Ramos (cell line): Measurements from ENCODE around the gene PRIMA1.

Source experiments
- in situ Hi-C: fragments of 300-500 bp; cut with MboI; formaldehyde crosslinking; loops from one replicate; pipeline ENCODE4 v1.14.3; 2022; ENCODE audit warnings: low sequenced_read_pairs; ENCODE audit not compliant: unreplicated experiment

Gene PRIMA1

DNA sequence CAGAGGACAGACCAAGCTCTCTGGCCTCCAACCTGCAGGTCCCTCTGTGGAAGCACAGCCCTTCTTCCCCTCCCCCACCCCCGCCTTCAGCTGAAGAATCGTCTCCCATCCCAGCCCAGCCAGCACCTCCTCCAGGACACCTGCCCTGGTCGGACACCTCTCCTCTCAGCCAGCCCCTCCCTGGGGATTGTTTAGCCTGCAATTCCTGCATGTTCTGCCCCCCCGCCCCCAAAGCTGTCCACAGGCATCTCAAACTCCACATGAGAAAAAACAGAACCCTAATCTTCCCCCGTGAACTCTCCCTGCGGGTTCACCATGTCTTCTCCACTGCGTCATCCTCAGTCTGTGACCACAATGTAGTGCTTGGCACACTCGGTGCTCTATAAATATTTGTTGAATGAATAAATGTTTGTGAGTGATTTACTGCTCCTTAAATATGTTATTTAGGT is 24.1 kb downstream of the PRIMA1 start:
- in situ Hi-C loops: no loop called here

DNA sequence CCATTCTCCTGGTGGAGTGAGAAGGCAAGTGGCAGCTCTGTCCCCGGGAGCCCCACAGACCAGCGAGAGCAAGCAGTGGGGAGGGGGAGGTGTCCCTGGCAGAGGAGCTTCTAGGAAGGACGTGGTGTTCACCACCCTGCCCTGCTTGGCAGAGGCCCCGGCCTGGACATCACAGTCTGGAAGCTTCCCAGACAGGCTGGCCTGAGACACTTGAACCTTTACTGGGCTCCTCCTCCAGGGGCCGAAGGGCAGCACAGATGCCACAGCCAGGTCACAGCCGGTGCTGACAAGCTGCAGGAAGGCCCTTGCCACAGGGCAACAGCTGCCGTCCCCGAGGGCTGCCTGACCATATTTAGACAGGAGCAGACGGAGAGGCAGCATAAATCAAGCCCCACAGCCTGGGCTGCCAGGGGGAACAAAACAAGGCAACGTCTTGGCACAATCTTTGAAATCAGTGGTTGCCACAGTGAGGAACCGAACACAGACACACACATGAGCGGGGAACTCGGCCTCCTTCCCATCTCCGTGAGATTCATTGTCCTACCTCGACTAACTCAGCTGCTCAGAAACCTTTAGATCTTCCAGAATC is 28.5 kb downstream of the PRIMA1 start:
- in situ Hi-C loops: no loop called here

DNA sequence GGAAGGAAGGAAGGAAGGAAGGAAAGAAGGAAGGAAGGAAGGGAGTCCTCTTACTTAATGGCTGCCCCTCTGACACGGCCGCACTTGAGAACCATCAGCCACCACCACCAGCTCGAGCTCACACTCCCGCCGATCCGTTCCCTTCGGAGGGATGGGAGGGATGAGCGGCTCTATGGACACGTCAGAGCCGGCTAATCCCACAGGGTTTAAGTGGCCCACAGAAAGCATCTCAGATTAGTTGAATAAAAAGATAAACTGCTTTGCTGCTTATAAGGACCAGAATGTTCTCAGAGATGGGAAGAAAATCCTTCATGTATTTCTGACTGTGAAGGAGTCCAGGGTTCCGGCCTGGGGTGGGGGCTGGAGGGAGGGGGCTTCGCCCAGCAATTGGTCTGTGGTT is 31.1 kb downstream of the PRIMA1 start:
- in situ Hi-C loops: no loop called here

DNA sequence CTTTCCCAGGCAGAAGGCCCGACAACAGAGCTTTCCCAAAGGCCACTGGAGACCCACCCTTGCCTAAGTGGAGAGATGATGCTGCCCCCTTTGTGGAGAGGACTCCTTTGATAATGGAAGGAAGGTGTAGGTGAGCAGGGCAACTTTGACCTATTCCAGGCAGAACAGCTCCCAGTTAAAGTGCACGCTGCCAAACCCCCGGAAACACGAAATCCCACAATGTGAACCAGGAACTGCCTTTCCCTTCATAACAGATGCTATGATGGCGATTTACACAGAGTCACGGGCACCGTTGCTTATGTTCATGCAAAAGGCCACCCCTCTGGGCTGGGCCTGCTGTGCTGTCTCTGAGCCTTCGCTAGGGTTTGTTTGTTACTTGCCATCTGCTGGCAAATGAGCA is 34.6 kb downstream of the PRIMA1 start:
- in situ Hi-C loops: no loop called here

DNA sequence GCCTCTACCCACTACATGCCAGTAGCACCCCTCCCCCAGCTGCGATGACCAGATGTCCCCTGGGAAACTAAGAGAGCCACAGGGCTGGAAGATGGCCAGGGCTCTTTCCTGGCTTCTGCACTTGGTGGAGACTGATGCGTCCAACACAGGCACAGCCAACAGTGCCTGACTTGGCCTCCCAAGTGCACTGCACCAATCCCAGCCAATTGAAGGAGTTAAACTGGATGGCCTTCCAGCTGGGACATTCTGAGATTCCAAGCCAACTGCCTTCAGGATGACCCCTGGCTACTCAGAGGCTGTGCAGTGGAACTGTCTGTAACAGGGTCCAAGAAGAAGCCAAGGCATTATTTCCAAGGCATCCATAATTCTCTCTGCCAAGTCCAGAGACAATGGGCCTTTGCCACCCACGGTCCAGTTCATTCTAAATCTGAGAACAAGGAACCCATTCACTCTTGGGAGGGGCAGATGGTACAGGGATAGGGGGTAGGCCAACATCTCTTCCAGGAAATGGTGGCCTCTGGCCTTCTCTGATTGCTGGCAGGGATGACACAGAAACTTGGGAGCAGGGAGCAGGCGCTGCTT is 35.2 kb downstream of the PRIMA1 start:
- in situ Hi-C loops: no loop called here

DNA sequence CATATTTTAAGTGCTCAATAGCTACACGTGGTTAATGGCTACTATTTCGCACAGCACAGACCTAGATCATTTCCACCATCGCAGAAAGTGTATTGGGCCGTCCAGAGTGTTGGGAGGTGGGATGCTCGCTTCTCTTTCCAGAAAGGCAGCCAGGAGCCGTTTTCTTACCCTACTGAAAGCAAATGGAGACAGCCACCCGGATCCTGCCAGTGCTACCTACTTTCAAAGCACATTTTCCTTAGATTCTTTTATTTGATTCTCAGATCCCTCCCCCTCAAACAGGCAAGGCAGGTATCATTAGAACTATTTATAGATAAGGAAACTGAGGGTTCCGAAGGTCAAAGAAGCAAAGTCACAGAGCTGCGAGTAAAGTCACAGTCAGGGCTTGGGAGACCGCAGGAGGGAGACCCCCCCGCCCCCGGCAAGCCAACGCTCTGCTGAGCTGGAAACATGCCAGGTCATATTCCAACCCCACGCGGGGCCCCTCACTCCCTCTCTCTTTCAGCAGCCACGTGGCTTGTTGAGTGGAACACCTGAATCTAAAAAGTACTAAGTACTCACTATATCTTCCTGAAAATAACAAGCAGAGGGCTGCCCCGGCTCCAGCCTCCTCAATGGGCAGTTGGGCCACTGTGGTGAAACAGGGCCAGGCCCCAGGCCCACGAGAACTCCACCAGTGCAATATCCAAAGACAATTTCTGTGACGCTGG is 36.2 kb downstream of the PRIMA1 start:
- in situ Hi-C loops: no loop called here

DNA sequence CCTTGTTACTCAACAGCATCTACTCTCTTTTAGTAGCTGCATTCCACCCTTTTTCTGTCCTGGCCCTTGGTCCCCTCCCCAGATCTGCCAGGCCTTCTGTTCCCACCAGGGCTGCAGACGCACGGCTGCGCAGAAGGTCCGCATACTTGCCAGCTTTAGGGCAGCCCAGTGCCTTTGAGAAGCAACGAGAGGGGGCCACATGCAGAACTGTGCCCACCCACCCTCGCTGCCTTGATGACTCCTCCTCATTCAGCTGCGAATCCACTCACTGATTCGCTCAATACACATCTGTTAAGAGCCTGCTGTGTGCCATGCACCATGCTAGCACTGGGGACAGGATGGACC is 39.2 kb downstream of the PRIMA1 start:
- in situ Hi-C loops: no loop called here

DNA sequence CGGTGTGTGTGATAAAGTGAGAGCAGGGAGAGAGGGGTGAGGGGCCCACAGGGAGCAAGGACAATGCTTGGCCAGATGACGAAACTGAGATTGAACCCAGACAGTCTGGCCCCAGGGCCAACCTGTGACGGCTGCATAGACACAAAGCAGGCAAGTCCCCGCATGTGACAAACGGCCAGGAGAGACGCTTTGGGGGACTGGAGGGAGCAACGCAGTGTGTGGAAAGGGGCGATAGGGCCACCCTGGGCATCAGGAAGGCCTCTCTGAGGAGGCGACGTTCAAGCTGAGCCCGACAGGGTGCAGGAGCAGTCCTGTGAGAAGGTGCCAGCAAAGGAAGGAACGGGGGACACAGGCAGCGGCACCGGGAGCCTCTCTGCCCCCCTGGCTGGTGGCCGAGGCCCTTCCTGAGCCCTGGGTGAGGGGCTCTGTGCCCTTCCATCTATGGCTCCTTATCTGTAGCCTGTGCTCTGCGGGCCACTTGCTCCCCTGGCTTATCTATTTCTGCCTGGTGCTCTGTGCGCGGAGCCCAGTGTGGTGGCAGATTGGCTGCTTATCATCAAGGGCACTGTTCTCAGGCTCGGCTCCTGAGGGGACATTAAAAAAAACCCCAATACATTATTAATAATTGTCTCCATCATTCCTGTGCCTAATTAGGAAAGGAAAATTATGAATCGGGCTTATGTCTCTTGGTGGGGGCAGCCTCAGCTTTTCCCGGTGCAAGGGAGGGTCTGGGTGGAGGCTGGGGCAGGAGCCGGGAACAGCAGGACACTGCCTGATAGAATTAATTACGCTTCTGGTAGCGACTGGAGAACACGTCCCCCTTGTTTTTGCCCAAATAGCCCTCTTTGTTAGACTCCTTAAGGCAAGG is 39.8 kb downstream of the PRIMA1 start:
- in situ Hi-C loops: no loop called here

DNA sequence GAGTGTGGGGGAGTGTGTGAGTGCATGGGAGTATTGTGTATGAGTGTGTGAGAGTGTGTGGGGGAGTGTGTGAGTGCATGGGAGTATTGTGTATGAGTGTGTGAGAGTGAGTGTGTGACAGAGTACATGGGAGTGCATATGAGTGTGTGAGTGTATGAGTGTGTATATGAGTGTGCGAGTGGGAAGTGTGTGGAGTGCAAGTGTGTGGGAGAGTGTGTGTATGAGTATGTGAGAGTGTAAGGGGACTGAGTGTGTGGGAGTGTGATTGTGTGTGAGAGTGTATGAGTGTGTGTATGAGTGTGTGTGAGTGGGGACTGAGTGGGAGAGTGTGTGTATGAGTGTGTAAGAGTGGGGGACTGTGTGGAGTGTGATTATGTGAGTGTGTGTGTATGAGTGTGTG is 40.7 kb downstream of the PRIMA1 start:
- in situ Hi-C loops: no loop called here

DNA sequence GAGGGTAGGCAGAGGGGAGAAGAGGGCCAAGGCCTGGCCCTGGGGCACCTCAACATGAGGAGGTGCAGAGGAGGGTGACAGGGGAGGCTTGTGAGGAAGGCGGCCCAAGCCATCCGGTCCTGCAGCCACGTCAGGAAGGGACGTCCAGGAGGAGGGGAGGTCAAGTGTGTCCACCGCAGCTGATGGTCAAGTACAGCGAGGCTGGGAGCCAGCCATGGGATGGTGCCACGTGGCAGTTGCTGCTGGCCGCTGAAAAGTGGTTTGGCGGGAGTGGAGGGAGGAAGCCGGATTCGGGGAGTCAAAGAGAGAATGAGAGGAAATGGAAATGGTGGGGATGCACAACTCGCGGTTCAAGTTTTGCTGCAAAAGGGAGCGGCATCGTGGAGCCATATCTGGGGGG is 41.2 kb downstream of the PRIMA1 start:
- in situ Hi-C loops: no loop called here

DNA sequence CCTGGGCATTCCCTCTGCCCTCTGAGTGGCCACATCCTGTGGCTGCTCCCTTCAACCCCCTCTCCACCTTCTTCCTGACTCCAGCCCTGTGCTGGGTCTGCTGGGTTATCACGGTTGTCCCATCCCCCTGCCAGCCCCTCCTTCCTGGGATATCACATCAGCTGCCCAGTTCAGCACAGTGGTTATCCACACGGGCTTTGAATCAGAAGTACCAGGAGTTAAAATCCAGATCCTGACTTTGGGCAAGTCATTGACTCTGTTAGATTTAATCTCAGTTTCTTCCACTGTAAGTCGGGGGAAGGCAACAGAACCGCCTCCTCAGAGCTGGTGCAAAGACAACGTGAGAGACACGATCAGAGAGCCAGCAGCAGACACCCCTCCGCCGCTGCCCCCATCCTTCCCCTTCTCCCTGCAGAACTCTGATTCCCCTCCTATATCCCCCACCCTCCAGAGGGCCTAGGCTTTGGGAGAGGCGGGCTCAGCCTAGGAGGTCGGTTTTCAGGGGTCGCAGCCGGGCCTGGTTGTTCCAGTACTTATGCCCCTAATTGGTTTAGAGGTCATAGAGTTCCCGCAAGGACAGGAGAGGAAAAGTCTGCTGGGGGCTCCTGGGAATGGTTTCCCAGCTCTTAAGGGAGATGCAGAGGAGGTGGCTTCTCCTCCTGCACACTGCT is 42.5 kb downstream of the PRIMA1 start:
- in situ Hi-C loops: no loop called here

DNA sequence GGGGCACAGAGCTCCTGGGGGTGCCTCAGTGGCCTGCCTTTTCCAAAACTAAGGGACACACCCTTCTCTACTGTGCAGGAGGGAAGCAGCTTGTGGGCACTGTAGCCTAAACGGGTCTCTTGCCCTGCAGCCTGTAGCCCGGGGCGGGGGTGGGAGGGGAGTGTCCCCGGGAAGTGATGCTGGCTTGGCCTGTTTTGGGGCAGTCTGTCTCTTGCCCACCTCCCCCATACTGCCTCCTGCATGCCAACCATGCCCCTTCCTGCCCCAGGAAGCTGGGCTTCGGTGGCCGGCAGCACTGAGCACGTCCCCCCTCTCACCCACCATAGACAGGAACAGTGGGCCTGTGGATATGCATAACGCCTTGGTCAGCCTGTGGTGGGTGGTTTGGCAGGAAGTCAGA is 43.4 kb downstream of the PRIMA1 start:
- in situ Hi-C loops: no loop called here

DNA sequence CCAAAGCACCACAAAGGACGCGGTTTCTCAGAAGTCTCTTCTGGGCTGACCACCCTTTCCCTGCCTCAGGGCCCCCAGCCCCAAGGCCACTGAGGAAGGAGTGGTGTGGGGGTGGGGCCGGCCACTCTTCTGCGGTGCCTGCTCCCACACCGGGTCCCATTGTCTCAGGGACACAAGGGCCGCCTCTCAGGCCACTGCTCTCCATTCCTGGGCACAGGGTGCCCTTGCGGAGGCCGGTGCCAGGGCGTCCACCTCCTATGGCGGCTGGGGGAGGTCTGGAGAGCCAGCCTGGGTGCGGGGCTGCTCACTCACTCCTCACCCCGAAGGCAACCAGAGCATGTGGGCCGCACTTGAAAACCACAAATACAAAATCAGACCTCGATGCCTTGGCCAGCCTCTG is 44.1 kb downstream of the PRIMA1 start:
- in situ Hi-C loops: no loop called here

DNA sequence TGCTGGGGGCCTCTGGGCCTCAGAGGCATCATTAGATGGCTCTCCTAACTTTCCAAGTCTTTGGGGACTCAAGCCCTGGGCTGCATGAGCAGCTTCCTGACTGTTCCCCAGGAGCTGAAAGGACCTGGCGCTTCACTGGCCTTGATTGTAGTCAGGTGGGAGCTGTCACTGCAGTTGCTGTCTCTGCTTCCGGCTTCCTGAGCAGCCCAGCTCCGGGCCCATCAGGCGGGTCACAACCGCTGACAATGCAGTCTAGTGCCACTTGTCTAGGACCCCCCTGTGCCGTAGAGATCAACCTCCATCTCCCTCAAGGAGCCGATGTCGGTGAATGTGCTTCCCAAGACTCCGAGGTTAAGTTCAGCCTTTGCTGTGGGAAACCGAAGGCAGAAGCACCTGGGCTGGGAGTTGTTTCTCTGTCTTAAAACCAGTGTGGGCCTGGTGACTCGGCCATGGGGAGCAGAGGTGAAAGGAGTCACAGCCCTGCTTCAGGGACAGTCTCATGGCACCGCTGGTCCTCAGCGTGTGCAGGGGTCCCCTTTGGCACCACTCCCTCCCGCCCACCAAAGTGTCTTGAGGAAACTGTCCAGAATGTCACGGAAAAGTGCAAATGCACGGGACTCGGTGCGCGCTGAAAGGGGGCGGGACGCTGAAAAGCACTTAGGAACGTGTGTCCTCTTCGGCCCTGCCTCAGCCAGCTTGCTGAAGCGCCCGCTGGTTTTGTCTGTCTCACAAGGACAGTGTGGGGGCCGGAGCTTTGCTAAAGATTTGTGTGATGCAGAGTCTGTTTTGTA is 44.8 kb downstream of the PRIMA1 start:
- in situ Hi-C loops: no loop called here

DNA sequence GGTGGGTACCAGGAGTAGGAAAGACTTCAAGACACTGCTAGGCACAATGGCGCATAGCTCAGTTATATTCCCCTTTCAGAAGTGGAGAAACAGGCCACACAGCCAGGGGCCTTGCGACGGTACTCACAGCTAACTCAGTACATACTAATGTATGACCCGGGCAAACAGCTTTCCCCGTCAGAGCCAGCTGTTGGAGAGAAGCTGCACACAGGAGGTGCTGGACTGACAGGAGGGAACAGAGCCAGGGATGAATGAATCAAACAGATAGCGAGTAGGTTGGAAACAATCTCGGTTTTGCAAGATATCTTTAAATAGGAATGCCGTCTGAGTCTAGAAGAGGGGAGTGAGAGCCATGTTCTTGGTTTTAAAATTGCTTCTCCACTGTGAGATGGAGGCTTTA is 45.5 kb downstream of the PRIMA1 start:
- in situ Hi-C loops: no loop called here

DNA sequence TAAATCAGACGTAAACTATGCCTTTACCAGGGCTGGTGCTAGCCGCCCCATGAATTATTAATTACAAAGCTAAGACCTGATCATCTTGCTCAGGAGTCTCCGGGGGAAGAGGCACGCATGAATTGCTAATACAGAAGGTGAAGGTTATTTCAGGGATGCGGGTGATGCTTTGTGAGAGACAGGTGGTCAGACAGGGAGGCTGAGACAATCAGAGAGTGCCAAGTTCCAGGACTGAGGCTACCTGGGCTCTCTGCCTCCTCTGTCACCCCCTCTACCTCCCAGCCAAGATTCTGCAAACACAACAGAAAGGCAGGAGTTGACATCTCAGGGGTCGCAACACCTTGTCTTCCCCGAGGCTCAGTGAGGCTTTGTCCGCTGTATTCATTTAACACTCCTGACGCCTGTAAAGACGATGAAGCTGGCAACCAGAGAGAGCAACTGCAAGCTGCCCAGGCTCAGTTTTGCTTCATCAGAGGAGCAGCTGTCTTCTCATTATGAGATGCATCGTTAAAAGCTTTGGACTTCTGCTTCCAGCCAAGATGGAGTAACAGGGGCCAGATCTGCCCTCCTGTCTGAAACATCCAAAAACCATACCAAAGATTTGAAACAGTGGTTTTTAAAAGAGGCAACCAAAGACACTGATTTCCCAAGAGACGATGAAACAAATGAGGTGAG is 46.6 kb downstream of the PRIMA1 start:
- in situ Hi-C loops: no loop called here

DNA sequence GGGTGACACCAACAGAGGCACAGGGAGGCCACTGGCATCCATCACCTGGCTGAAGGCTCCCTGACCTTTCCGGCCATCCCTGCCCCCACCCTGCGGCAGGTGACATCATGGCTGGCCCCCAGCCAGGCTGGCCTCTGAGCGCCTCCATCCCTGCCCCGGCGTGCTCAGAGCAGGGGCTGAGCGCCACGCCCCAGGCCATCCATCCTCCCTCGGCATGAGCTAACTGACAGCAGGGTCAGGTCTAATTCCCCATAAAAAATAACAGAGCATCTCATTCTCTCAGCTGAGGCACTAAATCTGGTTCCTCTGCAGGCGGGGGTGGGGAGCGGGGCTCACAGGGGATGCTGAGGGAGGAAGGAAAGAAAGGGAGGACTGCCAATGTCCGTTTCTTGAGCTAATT is 50.7 kb downstream of the PRIMA1 start:
- in situ Hi-C loops: no loop called here

DNA sequence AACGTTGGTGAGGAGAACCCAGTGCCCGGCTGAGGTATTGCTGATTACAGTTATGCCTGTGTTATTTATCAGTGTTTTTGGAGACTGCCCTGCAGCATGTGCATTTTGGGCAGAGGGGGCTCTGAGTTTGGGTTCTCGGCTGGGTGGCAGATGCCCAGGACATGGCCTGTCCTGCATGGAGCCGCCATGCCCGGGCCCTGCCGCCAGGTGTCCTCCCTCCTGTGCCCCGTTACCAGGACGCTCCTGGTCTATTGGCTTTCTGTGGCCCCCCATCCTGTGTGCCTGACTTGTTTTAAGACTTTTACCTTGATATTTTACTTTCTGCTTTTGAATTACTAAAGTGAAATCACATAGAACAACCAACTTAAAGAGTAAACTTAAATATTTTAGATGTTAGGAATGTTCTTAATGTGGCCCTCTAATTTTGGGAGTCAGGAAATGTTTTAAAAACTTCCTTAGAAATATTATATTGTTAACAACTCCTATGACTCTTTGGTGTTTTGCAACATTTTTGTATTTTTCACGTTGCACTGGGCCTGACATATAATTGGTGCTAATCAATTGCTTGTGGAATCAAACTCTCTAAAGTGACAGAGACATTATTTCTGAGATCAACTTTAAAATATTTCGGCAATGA is 51.8 kb downstream of the PRIMA1 start:
- in situ Hi-C loops: no loop called here

DNA sequence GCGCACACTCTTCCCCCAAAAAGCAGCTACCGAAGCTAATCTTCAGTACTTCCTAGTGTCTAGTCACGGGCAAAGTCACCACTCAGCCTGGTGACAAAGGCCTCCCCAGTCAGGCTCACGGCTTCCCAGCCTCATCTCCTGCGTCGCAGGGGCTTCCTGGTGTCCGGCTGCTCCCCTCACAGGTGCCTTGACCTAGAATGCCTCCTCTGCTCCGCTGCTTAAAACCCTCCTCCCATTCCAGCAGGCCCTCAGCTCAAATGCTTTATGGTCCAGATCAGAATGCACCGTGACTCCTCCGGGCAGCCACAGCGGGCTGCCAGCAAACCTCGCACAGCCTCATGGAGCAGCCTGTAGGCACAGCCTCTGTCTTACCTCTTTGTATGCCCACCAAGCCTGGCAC is 53.1 kb downstream of the PRIMA1 start:
- in situ Hi-C loops: no loop called here
